SK-N-SH (cell line): ENCODE measurements around the gene OR56A5. TPM values are rescaled to one million over a fixed set of nuclear protein-coding genes. Genes with fewer than 3 reads are reported as not detected.

ENCODE experiments used
- CTCF ChIA-PET: fragments of 300-600, 350-600 bp; formaldehyde crosslinking; extraction: SDS; loops from one replicate; lab custom pipeline; 2021; lab: Yijun Ruan, JAX
- POLR2A ChIA-PET: fragments of 350-600 bp; sonication (Branson Sonifier 250); formaldehyde crosslinking; extraction: SDS; loops from one replicate; lab custom pipeline; 2020; ENCODE audit warnings: antibody characterized with exemption, inconsistent platforms; lab: Yijun Ruan, JAX
- DNase-seq: peaks from one replicate; pipeline ENCODE4 v3.0.0; 2012
- H2AFZ ChIP-seq: fragments of 200-600 bp; sonication (generic); 2 replicates; pipeline ENCODE4 v1.8.1; 2016; ENCODE audit warnings: antibody characterized with exemption, mild to moderate bottlenecking, low read depth
- H3F3A ChIP-seq: fragments of 200-600 bp; sonication (generic); replicated peaks from 2 replicates; pipeline ENCODE3; 2016; ENCODE audit warnings: antibody characterized with exemption, mild to moderate bottlenecking; ENCODE audit not compliant: insufficient read depth
- H3K27ac ChIP-seq, 2 experiments: fragments of 200-500 bp in 1 of 2; fragments of 200-600 bp in 1 of 2; sonication (Bioruptor generic) in 1 of 2; sonication (generic), shearing (Covaris generic) in 1 of 2; 2 replicates each; pipeline versions ENCODE4 v1.5.1 to v1.6.1; 2014 to 2016; ENCODE audit warnings: low read depth in 2 of 2, inconsistent platforms in 1 of 2, low read length in 1 of 2, mild to moderate bottlenecking in 1 of 2, mixed read lengths in 1 of 2
- H3K27me3 ChIP-seq: fragments of 200-600 bp; sonication (generic), shearing (Covaris generic); 2 replicates; pipeline ENCODE4 v1.6.1; 2016; ENCODE audit warnings: mixed run types; ENCODE audit not compliant: insufficient read depth
- H3K36me3 ChIP-seq, 2 experiments: fragments of 200-500 bp in 1 of 2; fragments of 200-600 bp in 1 of 2; sonication (Bioruptor generic) in 1 of 2; sonication (generic) in 1 of 2; replicated peaks in 1 of 2; 2 replicates each; pipeline versions ENCODE3 to v1.5.1; 2014 to 2016; ENCODE audit warnings: low read length in 1 of 2, mild to moderate bottlenecking in 1 of 2; ENCODE audit not compliant: insufficient read depth in 2 of 2, control insufficient read depth in 1 of 2
- H3K4me1 ChIP-seq, 2 experiments: fragments of 200-500 bp in 1 of 2; fragments of 200-600 bp in 1 of 2; sonication (Bioruptor generic) in 1 of 2; sonication (generic), shearing (Covaris generic) in 1 of 2; 2 replicates each; pipeline versions ENCODE4 v1.5.1 to v1.6.1; 2014 to 2016; ENCODE audit warnings: low read depth in 1 of 2, low read length in 1 of 2, mixed run types in 1 of 2; ENCODE audit not compliant: insufficient read depth in 2 of 2, control insufficient read depth in 1 of 2
- H3K4me2 ChIP-seq: fragments of 200-600 bp; sonication (generic), shearing (Covaris generic); 2 replicates; pipeline ENCODE4 v1.6.1; 2017; ENCODE audit warnings: mixed run types
- H3K4me3 ChIP-seq, 2 experiments: fragments of 200-500 bp in 1 of 2; fragments of 200-600 bp in 1 of 2; sonication (Bioruptor generic) in 1 of 2; sonication (generic), shearing (Covaris generic) in 1 of 2; 2 replicates each; pipeline versions ENCODE4 v1.5.1 to v1.8.1; 2014 to 2016; ENCODE audit warnings: low read depth in 2 of 2, inconsistent platforms in 1 of 2, low read length in 1 of 2, mild to moderate bottlenecking in 1 of 2, mixed read lengths in 1 of 2, moderate library complexity in 1 of 2
- H3K79me2 ChIP-seq: fragments of 200-600 bp; sonication (generic); 2 replicates; pipeline ENCODE4 v1.8.1; 2017; ENCODE audit warnings: mild to moderate bottlenecking; ENCODE audit not compliant: insufficient read depth
- H3K9ac ChIP-seq: fragments of 200-600 bp; sonication (generic); 2 replicates; pipeline ENCODE4 v1.6.1; 2017; ENCODE audit warnings: mixed run types
- H3K9me2 ChIP-seq: fragments of 200-600 bp; sonication (generic); 2 replicates; pipeline ENCODE4 v1.6.1; 2017; ENCODE audit warnings: mixed run types
- H3K9me3 ChIP-seq: fragments of 200-600 bp; sonication (generic); 2 replicates; pipeline ENCODE4 v1.6.1; 2017; ENCODE audit warnings: mixed run types, mild to moderate bottlenecking, moderate library complexity
- H4K20me1 ChIP-seq: fragments of 200-600 bp; sonication (generic); 2 replicates; pipeline ENCODE4 v1.6.1; 2017; ENCODE audit warnings: mild to moderate bottlenecking, mixed run types; ENCODE audit not compliant: insufficient read depth
- EP300 ChIP-seq, 2 experiments: IDR thresholded peaks; 2 replicates each; pipeline versions ENCODE4 v1.4.0 to v1.6.1; 2012; ENCODE audit warnings: borderline replicate concordance in 1 of 2, low read depth in 1 of 2, low read length in 1 of 2
- FOXJ3 ChIP-seq: sonication (generic); formaldehyde crosslinking; IDR thresholded peaks from 2 replicates; pipeline ENCODE4 v1.5.1; 2020; ENCODE audit warnings: mild to moderate bottlenecking, missing genetic modification reagents
- GATA2 ChIP-seq: sonication (generic); formaldehyde crosslinking; IDR thresholded peaks from 2 replicates; pipeline ENCODE4 v1.5.0; 2020; ENCODE audit warnings: mild to moderate bottlenecking, missing genetic modification reagents
- MXI1 ChIP-seq: IDR thresholded peaks from 2 replicates; pipeline ENCODE4 v1.6.1; 2012; ENCODE audit warnings: mild to moderate bottlenecking, low read depth, low read length, improper control_type of control experiment
- NRF1 ChIP-seq: IDR thresholded peaks from 2 replicates; pipeline ENCODE4 v1.6.1; 2012; ENCODE audit warnings: low read depth, mild to moderate bottlenecking, low read length
- RAD21 ChIP-seq: IDR thresholded peaks from 2 replicates; pipeline ENCODE4 v1.6.1; 2012; ENCODE audit warnings: mild to moderate bottlenecking, low read length
- RCOR1 ChIP-seq: fragments of 150-350 bp; IDR thresholded peaks from 2 replicates; pipeline ENCODE4 v1.6.1; 2017; ENCODE audit warnings: antibody characterized with exemption, low read length
- RXRA ChIP-seq: IDR thresholded peaks from 2 replicates; pipeline ENCODE4 v1.4.0; 2012; ENCODE audit warnings: low read depth, mild to moderate bottlenecking, borderline replicate concordance
- SIN3A ChIP-seq: IDR thresholded peaks from 2 replicates; pipeline ENCODE4 v1.6.1; 2012; ENCODE audit warnings: low read depth, mild to moderate bottlenecking, low read length, moderate library complexity, borderline replicate concordance
- SMC3 ChIP-seq: IDR thresholded peaks from 2 replicates; pipeline ENCODE4 v1.6.1; 2012; ENCODE audit warnings: low read depth, low read length, improper control_type of control experiment
- TAF1 ChIP-seq: IDR thresholded peaks from 2 replicates; pipeline ENCODE4 v1.6.1; 2012; ENCODE audit warnings: low read depth, mild to moderate bottlenecking, low read length, moderate library complexity, borderline replicate concordance
- WGBS: methylation state at CpG from one replicate; pipeline ENCODE4 v1.1.6; 2017; ENCODE audit warnings: low lambda C conversion rate; 5-methylcytosine and 5-hydroxymethylcytosine counted together
- polyA plus RNA-seq, 3 experiments: library from polyadenylated mRNA; depleted of rRNA; stranded (reverse); fragments of >200 nt; gene quantifications; 2 replicates each; pipeline ENCODE4 v1.2.3, GENCODE V29; 2012
- TF ChIP-seq, protein P1 (sequence below): fragments of 200-600 bp; sonication (generic); IDR thresholded peaks from 2 replicates; pipeline ENCODE4 v1.6.1; 2017; ENCODE audit warnings: antibody characterized with exemption, mild to moderate bottlenecking, moderate library complexity
- TF ChIP-seq, protein P2 (sequence below): fragments of 150-350 bp; IDR thresholded peaks from 2 replicates; pipeline ENCODE4 v1.6.1; 2016; ENCODE audit warnings: mild to moderate bottlenecking, low read depth, low read length
- TF ChIP-seq, protein P3 (sequence below): IDR thresholded peaks from 2 replicates; pipeline ENCODE4 v1.4.0; 2012; ENCODE audit warnings: low read depth

The OR56A5 gene
- polyA plus RNA-seq, 1 of the 3 experiments (the other 2 are of a cell fraction): not detected

DNA sequence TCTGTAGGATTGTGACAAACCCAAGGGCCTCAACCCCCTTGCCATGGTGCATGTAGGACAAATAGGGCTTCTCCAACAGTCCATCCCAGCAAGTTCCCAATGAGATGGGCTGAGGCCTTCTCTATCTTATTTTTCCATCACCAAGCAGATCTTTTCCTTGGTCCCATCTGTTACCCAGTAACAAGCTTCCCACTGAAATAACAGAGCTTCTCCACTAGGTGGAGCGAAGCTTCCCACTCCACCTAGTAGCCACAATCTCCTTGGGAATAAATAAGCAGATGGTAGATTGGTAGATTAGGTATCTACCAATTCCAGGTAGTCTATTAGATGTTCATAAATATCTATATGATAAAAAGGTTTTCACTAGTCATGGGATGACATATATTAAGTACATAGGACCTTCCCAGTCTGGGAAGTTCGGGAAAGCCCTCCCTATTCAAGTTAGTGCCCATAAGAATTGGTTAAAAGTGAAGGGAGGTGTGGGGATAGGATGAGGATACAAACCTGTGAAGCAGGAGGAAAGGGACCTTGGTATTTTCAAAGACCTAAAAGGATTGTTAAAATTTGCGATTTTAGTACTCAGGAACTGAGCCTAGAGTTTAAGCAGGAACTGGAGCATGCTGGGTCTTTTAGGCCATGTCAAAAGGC is 24.4 kb upstream of the OR56A5 start:
- no peaks in the 10 kb centered on the region for H3F3A ChIP-seq
- no peaks in the 10 kb centered on the region for H3K27me3 ChIP-seq
- no peaks in the 10 kb centered on the region for H4K20me1 ChIP-seq
- no peaks in the 10 kb centered on the region for H3K79me2 ChIP-seq
- POLR2A ChIA-PET: no interaction called here
- H3K4me3 ChIP-seq: peak overlapping the region in 1 of 2 experiments; percentile 29; a peak in 1 of 4 replicates
- DNase-seq: peak; percentile 45
- WGBS: 0% methylated on average over 3 of the region's 3 CpGs
- H3K4me2 ChIP-seq: no peak overlapping the region
- TF ChIP-seq TAF1 (no peak), SMC3 (peak; percentile 35; the same call in 1 of the 2 replicates), FOXJ3 (CRISPR knock-in tag) (no peak), NRF1 (no peak), RAD21 (peak; percentile 26; the same call in 1 of the 2 replicates)
- TF ChIP-seq, protein P1, sequence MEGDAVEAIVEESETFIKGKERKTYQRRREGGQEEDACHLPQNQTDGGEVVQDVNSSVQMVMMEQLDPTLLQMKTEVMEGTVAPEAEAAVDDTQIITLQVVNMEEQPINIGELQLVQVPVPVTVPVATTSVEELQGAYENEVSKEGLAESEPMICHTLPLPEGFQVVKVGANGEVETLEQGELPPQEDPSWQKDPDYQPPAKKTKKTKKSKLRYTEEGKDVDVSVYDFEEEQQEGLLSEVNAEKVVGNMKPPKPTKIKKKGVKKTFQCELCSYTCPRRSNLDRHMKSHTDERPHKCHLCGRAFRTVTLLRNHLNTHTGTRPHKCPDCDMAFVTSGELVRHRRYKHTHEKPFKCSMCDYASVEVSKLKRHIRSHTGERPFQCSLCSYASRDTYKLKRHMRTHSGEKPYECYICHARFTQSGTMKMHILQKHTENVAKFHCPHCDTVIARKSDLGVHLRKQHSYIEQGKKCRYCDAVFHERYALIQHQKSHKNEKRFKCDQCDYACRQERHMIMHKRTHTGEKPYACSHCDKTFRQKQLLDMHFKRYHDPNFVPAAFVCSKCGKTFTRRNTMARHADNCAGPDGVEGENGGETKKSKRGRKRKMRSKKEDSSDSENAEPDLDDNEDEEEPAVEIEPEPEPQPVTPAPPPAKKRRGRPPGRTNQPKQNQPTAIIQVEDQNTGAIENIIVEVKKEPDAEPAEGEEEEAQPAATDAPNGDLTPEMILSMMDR: peak; percentile 64
- TF ChIP-seq, all 33 proteins: peak for 3
- Histone ChIP-seq H3K9me3 (no peaks in the 10 kb centered on the region), H3K9me2 (no peaks in the 10 kb centered on the region), H2AFZ (no peak overlapping the region), H3K4me1 (no peaks in the 10 kb centered on the region), H3K36me3 (no peaks in the 10 kb centered on the region), H3K27ac (no peak overlapping the region), H3K9ac (no peak overlapping the region)
- CTCF ChIA-PET: interaction anchor here (0.6 to 1.9 kb wide), 12 partner anchors 10 to 371 kb away, joined by 3 to 9 read pairs (median 4); no protein-coding TSS in a partner anchor

DNA sequence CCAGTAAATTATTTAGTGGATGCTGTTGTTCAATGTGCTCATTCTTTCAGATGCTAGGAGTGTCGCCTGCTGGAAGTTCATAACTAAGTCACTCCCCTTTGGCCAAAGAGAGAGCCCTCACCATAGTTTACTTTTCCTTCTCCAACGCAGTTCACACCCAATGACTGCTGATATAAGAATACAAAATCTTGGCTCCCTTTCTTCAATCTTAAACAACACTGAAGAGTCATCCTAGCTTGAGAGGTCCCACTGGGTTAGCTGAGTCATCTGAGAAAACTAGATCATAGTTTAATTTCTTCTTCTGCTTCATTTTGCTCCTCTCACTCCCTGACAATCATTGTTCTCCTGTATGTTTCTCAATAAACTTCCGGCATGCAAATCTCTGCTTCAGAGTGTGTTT is 23.9 kb upstream of the OR56A5 start:
- Histone ChIP-seq H3K4me2 (no peak overlapping the region), H3K4me3 (no peak overlapping the region), H2AFZ (no peak overlapping the region), H3K4me1 (no peaks in the 10 kb centered on the region), H3K9ac (no peak overlapping the region), H3F3A (no peaks in the 10 kb centered on the region), H3K79me2 (no peaks in the 10 kb centered on the region), H3K27me3 (no peaks in the 10 kb centered on the region), H4K20me1 (no peaks in the 10 kb centered on the region), H3K9me2 (no peaks in the 10 kb centered on the region), H3K36me3 (no peaks in the 10 kb centered on the region), H3K27ac (no peak overlapping the region), H3K9me3 (no peaks in the 10 kb centered on the region)
- 1% methylated on average over 3 of the region's 3 CpGs for WGBS
- CTCF ChIA-PET: interaction anchor here (0.6 to 1.9 kb wide), 10 partner anchors 11 to 371 kb away, joined by 3 to 9 read pairs (median 4); no protein-coding TSS in a partner anchor
- TF ChIP-seq, protein P2, sequence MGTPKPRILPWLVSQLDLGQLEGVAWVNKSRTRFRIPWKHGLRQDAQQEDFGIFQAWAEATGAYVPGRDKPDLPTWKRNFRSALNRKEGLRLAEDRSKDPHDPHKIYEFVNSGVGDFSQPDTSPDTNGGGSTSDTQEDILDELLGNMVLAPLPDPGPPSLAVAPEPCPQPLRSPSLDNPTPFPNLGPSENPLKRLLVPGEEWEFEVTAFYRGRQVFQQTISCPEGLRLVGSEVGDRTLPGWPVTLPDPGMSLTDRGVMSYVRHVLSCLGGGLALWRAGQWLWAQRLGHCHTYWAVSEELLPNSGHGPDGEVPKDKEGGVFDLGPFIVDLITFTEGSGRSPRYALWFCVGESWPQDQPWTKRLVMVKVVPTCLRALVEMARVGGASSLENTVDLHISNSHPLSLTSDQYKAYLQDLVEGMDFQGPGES: no peak
- TF ChIP-seq TAF1: no peak
- TF ChIP-seq, protein P3, sequence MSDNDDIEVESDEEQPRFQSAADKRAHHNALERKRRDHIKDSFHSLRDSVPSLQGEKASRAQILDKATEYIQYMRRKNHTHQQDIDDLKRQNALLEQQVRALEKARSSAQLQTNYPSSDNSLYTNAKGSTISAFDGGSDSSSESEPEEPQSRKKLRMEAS: no peak
- no peak for TF ChIP-seq SIN3A
- TF ChIP-seq MXI1: no peak
- TF ChIP-seq GATA2 (CRISPR knock-in tag): no peak
- TF ChIP-seq RCOR1: no peak
- no peak for TF ChIP-seq RXRA
- no peak for TF ChIP-seq EP300 (IDR thresholded peaks at IDR 0.05; ENCODE audit: borderline replicate concordance in 1 of 2, low read depth in 1 of 2, low read length in 1 of 2)
- TF ChIP-seq SMC3: no peak
- no peak for DNase-seq
- POLR2A ChIA-PET: no interaction called here
